Mammary epithelial cell (primary cell): ENCODE data around the gene ARHGDIB.

Source experiments
- CTCF ChIP-seq, 2 donors: IDR thresholded peaks in 1 of 2; conservative IDR thresholded peaks in 1 of 2; 2 replicates each; pipeline ENCODE4 v1.5.1; 2011 to 2012; ENCODE audit warnings: inconsistent platforms in 2 of 2, low read length in 2 of 2, mild to moderate bottlenecking in 2 of 2, control low read depth in 1 of 2, low read depth in 1 of 2; ENCODE audit not compliant: insufficient read depth in 1 of 2; ENCODE audit errors: extremely low read depth in 1 of 2
- EZH2 ChIP-seq: IDR thresholded peaks from 2 replicates; pipeline ENCODE4 v1.6.1; 2012; ENCODE audit warnings: low read length, inconsistent platforms, borderline replicate concordance

DNA sequence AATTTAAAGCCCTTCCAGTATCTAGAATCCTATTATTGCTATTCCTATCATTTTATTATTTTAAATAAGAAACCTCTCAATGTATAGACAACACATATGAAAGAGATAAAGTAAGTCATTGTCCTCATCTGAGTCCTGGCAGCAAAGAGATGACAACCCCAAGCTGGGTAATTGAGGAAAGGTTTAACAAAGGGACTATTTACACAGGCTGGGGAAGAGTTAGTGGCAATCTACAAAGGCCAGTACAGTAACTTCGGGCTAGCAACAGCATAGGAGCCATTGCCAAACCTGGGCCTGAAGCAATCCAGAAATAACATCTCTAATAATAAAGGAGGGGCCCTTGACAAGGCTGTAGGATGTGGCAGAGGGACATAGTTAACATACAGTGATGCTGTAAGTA is 22.6 kb upstream of the ARHGDIB start:
- TF ChIP-seq CTCF (conservative IDR thresholded peaks at IDR 0.05 in 1 of 2, IDR thresholded peaks at IDR 0.05 in 1 of 2; ENCODE audit: extremely low read depth in 1 of 2, insufficient read depth in 1 of 2, low read depth in 1 of 2, low read length in 2 of 2) = no peak
- no peak for TF ChIP-seq EZH2
